SU-DHL-6 (cell line): ENCODE results near the gene TMEM131.
"Not testable (repeated sequence)": the region's sequence is repeated elsewhere in the genome, so short reads cannot be mapped to it uniquely, and the experiment has no call there.

Experiments
- H2AFZ ChIP-seq: fragments of 200-600 bp; sonication (generic); 2 replicates; pipeline ENCODE4 v1.6.1; 2014; ENCODE audit warnings: low read depth, mild to moderate bottlenecking, moderate library complexity, mixed read lengths, antibody characterized with exemption, low read length; ENCODE audit not compliant: severe bottlenecking
- H3F3A ChIP-seq: fragments of 200-600 bp; shearing (Covaris generic); 2 replicates; pipeline ENCODE4 v1.6.0; 2016; ENCODE audit warnings: antibody characterized with exemption, mild to moderate bottlenecking; ENCODE audit not compliant: insufficient read depth
- H3K27ac ChIP-seq: fragments of 200-600 bp; sonication (generic); 2 replicates; pipeline ENCODE4 v1.5.1; 2016; ENCODE audit warnings: low read depth, mild to moderate bottlenecking, low read length, moderate library complexity, mixed read lengths
- H3K27me3 ChIP-seq: fragments of 200-600 bp; sonication (generic), shearing (Covaris generic); 2 replicates; pipeline ENCODE4 v1.6.0; 2014; ENCODE audit warnings: mild to moderate bottlenecking, low read length
- H3K36me3 ChIP-seq: fragments of 200-600 bp; sonication (generic); 2 replicates; pipeline ENCODE4 v1.6.1; 2014; ENCODE audit warnings: mild to moderate bottlenecking, low read length, mixed read lengths
- H3K4me2 ChIP-seq: fragments of 300-600, 200-600 bp; shearing (Covaris generic), sonication (generic); 2 replicates; pipeline ENCODE4 v1.6.0; 2014; ENCODE audit warnings: low read length, low read depth, mild to moderate bottlenecking; ENCODE audit not compliant: poor library complexity, severe bottlenecking
- H3K4me3 ChIP-seq: fragments of 200-600 bp; sonication (generic); 2 replicates; pipeline ENCODE4 v1.5.1; 2014; ENCODE audit warnings: antibody characterized with exemption, low read length, mild to moderate bottlenecking, mixed read lengths; ENCODE audit not compliant: insufficient read depth, poor library complexity, severe bottlenecking
- H3K79me2 ChIP-seq: fragments of 200-600 bp; sonication (generic); 2 replicates; pipeline ENCODE4 v1.6.1; 2014; ENCODE audit warnings: mild to moderate bottlenecking, low read length, moderate library complexity; ENCODE audit not compliant: insufficient read depth
- H3K9ac ChIP-seq: fragments of 200-600 bp; sonication (generic); 2 replicates; pipeline ENCODE4 v1.7.0; 2014; ENCODE audit warnings: mild to moderate bottlenecking, low read length
- H3K9me2 ChIP-seq: fragments of 200-600 bp; sonication (generic); replicated peaks from 2 replicates; pipeline ENCODE4 v1.6.1; 2014; ENCODE audit warnings: low read length; ENCODE audit not compliant: insufficient read depth
- H3K9me3 ChIP-seq: fragments of 200-600 bp; sonication (generic); 2 replicates; pipeline ENCODE4 v1.6.1; 2014; ENCODE audit warnings: low read length, mixed read lengths; ENCODE audit not compliant: insufficient read depth
- H4K20me1 ChIP-seq: fragments of 200-600 bp; sonication (generic); 2 replicates; pipeline ENCODE4 v1.6.1; 2014; ENCODE audit warnings: low read depth, mild to moderate bottlenecking, antibody characterized with exemption, low read length, moderate library complexity, mixed read lengths
- CTCF ChIP-seq: fragments of 200-600 bp; sonication (generic); IDR thresholded peaks from one replicate; pipeline ENCODE4 v1.5.1; 2017; ENCODE audit warnings: antibody characterized with exemption, mild to moderate bottlenecking, low read length, moderate library complexity; ENCODE audit not compliant: insufficient read depth, poor library complexity, severe bottlenecking
- EZH2phosphoT487 ChIP-seq: fragments of 200-600 bp; sonication (generic), shearing (Covaris generic); conservative IDR thresholded peaks from 2 replicates; pipeline ENCODE4 v1.6.1; 2018; ENCODE audit warnings: mild to moderate bottlenecking, antibody characterized with exemption, low read length, moderate library complexity, mixed read lengths

Gene TMEM131

GRCh38 chr2:97995734-97996624, at the start of gene TMEM131:
TSS of gene TMEM131 (minus strand) at chr2:97995948. CDS start at chr2:97995662, 286 bp downstream.
- H3K36me3 ChIP-seq: peaks cover 5% of the 10 kb centered on the region; the same call in 1 of the 2 replicates
- H3K9me3 ChIP-seq: no peaks in the 10 kb centered on the region
- H3K79me2 ChIP-seq: peaks cover 37% of the 10 kb centered on the region
- H4K20me1 ChIP-seq: peaks cover 28% of the 10 kb centered on the region
- no peaks in the 10 kb centered on the region for H3K27me3 ChIP-seq
- no peaks in the 10 kb centered on the region for H3K9me2 ChIP-seq
- no peak for TF ChIP-seq EZH2phosphoT487
- TF ChIP-seq CTCF: no peak
- H2AFZ ChIP-seq: peak within 1 kb of the TSS; percentile 93
- peak within 1 kb of the TSS; percentile 76 for H3K4me3 ChIP-seq
- H3K4me2 ChIP-seq: peak within 1 kb of the TSS; percentile 88
- peaks cover 4% of the 10 kb centered on the region for H3F3A ChIP-seq
- peak within 1 kb of the TSS; percentile 95 for H3K27ac ChIP-seq
- H3K9ac ChIP-seq: peak within 1 kb of the TSS; percentile 81

- H3K4me2 ChIP-seq, H3K9me3 ChIP-seq, H3K4me3 ChIP-seq, H3K9ac ChIP-seq, H3K27ac ChIP-seq, H2AFZ ChIP-seq, H3K9me2 ChIP-seq, H3K27me3 ChIP-seq, H4K20me1 ChIP-seq, H3F3A ChIP-seq, H3K36me3 ChIP-seq, H3K79me2 ChIP-seq: not testable (repeated sequence)
These were observed 49.0 kb upstream of the TMEM131 start for GRCh38 chr2:98044730-98045129.

GRCh38 chr2:98043101-98043500, 47.4 kb upstream of the TMEM131 start:
- TF ChIP-seq CTCF: no peak
- TF ChIP-seq EZH2phosphoT487: no peak
- H3K9me3 ChIP-seq: peaks cover 6% of the 10 kb centered on the region; the same call in 1 of the 2 replicates

GRCh38 chr2:98040331-98040939, 44.7 kb upstream of the TMEM131 start:
- Histone ChIP-seq H3K36me3 (no peaks in the 10 kb centered on the region), H3K79me2 (no peaks in the 10 kb centered on the region), H3F3A (no peaks in the 10 kb centered on the region), H3K4me3 (no peak overlapping the region), H3K9me2 (no peaks in the 10 kb centered on the region), H3K27me3 (no peaks in the 10 kb centered on the region), H3K9ac (no peak overlapping the region), H4K20me1 (no peaks in the 10 kb centered on the region), H3K9me3 (peaks cover 5% of the 10 kb centered on the region; the same call in 1 of the 2 replicates), H3K27ac (no peak overlapping the region), H2AFZ (no peak overlapping the region), H3K4me2 (no peak overlapping the region)
- TF ChIP-seq CTCF: no peak
- no peak for TF ChIP-seq EZH2phosphoT487

More at GRCh38 chr2:98043101-98043500, 47.4 kb upstream of the TMEM131 start:
- Histone ChIP-seq H3K79me2 (no peaks in the 10 kb centered on the region), H4K20me1 (no peaks in the 10 kb centered on the region), H3K27ac (no peak overlapping the region), H3K9ac (no peak overlapping the region), H2AFZ (no peak overlapping the region), H3K9me2 (no peaks in the 10 kb centered on the region), H3K4me2 (no peak overlapping the region), H3K4me3 (no peak overlapping the region), H3K27me3 (no peaks in the 10 kb centered on the region), H3F3A (no peaks in the 10 kb centered on the region), H3K36me3 (no peaks in the 10 kb centered on the region)
